Stimulated activated CD4-positive, alpha-beta T cell treated with anti-CD3 and anti-CD28 coated beads, Interleukin-4, amount 100 ng/mL, for 1 hour (primary cell): Measurements from ENCODE around the gene DCC.
"Not testable (repeated sequence)": the region's sequence is repeated elsewhere in the genome, so short reads cannot be mapped to it uniquely, and the experiment has no call there.

ENCODE experiments used
- DNase-seq: peaks from one replicate; pipeline ENCODE4 v3.0.0-alpha.2; 2020

Gene DCC

DNA sequence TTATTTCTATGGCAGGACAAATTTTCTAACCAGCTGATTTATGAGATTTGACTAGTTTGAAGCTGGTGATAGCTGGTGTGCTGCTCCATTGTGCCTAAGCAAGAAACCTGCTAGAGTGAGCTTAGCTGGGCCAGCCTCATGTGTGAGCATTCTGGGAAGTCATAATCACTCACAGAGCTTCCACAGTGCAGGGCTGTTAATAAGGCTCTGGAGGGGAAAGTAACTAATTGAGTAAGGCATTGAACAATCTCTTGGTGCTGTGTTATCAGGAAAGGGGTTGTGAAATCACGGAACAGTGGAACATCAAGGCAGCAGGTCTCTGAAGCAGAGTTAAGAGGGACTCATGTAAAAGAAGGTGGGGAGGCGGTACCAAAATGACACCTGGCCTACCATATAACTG, 1111.9 kb downstream of the DCC start:
- no peak for DNase-seq

DNA sequence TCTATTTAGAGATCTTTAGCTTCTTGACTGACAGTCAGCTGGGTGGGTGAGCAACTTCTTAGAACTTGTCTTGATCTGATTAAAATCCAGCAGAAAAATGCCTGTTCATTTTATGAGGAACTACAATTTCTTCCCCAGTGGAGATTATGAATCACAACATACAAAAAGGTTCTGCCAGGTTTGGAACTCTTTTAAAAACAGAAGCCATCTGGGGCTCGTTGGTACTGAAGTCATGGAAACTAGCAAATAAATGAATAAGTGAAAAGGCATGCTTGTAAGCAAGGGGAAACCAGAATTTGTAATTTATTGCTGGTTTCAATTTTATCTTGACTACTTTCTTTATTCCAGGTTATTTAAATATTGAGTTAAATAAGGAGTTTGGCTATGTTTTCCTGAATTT, 1117.1 kb downstream of the DCC start:
- no peak for DNase-seq

DNA sequence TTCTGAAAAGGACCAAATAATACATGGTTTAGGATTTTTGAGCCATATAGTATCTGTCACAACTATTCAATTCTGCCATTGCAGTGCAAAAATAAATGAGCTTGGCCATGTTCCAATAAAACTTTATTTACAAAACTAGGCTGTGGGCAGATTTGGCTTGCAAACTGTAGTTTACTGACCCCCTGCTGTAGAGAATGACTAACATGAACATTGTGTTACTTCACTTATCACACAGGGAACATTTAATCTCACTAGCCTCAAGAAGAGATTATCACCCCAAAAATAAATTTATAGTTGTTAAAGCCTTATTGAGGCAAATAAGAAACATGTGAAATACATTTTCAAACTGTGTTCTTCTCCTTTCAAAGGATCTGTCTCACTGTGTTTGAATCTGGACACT, 1118.3 kb downstream of the DCC start:
- no peak for DNase-seq

DNA sequence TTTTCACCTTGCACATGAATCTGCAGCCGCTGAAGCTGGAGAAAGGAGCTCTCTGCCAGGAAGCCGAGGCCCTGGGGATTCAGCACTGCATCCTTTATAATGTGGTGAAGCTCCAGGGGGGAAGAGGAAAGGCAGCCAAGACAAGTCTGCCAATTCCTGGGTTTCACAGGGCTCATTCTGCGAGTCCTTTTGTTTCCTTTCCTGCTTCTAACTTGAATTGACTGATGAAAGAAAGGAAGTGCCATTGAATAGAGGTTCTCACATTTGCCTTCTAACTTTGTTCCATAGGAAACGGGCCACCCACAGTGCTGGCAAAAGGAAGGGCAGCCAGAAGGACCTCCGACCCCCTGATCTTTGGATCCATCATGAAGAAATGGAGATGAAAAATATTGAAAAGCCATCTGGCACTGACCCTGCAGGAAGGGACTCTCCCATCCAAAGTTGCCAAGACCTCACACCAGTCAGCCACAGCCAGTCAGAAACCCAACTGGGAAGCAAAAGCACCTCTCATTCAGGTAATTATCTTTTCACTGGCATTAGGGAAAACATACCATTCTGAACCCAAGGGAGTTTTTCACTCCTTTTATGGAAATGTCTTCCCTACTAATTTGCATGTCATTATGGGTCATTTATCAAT, 1119.1 kb downstream of the DCC start:
- no peak for DNase-seq

DNA sequence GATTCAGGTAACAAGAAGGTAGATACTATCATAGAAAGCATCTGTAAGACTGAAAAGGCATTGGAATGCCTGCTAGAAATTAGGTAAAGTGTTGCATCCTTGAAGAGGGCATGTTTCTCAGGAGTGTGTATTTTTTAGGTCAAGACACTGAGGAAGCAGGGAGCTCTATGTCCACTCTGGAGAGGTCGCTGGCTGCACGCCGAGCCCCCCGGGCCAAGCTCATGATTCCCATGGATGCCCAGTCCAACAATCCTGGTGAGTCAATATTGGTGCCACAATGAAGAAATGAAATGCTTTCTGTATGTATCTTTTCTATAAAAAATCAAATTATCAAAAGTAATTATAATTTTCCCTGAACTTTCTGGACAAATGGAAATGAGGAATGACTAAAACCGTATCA, 1127.8 kb downstream of the DCC start:
- no peak for DNase-seq

DNA sequence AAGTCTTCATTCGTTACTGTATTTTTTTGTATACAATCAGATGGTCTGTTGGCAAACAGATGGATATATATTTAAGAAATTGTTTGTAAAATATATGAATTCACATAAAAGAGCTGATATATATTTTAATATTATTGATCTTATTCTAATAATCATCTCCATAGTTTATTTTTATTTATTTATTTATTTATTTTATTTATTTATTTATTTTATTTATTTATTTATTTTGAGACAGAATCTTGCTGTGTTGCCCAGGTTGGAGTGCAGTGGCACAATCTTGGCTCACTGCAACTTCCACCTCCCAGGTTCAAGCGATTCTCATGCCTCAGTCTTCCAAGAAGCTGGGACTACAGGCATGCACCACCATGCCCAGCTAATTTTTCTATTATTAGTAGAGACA, 1128.2 kb downstream of the DCC start:
- not testable (repeated sequence) for DNase-seq

DNA sequence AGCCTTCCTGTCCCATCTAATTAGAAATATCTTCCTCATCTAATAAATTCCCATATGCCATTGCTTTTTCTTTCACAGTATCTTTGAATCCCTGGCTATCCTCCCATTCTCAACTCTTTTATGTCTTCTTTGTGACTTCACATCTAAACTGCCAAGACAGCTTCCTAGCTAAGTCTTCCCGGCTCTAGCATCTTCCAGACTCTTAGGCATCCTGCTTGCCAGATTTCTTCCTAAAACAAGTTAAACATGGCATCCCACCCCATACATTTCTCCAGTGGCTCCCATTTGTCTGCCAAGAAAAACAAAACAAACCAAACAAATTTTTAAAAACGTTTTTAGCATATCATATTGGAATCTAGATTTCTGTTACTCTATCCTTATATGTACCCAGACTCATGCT, 1132.5 kb downstream of the DCC start:
- DNase-seq, result no peak

DNA sequence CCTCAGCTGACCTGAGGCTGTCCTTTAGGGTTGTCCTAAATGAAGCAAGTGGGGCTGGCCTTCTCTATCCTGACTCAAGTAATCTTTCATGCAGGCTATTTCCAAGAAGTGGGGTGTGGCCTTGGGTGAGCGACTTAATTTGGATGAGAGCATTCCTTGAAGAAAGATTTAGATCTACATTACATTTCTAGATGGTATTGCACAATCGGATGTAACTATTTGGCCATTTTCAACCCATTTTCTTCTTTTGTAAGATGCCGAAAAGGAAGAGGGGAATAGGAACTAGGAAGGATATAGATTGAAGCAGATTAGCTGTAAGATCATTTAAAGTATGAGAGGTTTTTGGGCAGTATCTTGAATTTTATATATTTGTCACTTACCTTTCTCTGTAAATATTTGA, 1138.2 kb downstream of the DCC start:
- no peak for DNase-seq

DNA sequence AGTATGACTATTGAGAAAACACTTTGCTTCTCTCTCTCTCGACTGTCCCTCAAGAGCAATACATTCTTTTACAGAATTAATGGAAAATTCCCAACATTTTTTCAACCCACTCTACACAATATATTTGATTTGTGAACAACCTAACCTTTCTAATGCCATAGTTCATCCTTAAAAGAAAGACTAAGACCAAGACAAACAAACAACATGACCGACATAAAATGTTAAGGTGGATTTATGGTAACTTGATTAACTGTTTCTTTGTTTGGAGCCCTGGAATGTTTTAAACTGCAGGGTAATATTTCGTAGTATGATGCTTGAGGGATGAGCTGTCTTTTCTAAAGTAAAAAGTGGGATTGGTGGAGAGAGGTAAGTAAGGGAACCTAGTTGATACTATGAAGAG, 1146.3 kb downstream of the DCC start:
- no peak for DNase-seq

DNA sequence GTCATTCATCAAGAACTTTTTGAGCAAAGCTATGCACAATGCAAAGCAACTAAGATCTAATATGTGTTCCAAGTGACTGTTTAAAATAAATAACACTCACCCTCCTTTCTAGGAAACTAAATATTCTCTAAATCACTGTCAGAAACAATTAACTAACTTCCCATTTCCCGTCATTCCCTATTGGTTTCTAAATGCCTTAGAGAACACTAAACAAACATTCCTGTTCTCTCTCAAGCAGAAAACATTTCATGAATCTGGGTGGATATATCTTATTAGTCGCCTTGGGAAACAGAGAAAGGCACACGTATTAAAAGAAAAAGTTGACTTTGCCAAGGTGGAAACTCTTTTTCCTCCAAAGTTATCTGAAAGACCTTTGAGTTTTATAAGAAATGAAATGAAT, 1149.3 kb downstream of the DCC start:
- DNase-seq, result no peak

DNA sequence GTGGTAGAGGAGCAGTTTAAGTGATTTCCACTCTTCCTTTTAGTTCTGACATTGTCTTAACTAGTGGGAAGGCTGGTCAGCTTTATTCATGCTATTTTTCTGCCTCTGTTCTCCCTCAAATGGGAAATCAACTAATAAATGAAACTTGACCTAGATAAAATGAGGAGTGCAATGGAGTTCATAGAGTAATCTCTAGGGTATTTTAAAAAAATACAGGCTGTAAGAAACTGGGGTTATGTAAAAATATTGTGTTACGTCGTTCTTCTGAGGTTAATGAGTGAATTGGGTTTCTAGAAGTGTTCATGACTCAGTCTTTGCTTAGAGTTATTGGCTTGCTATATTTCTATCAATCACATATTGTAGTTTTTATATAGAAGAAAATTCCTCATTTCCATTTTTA, 1150.0 kb downstream of the DCC start:
- no peak for DNase-seq

DNA sequence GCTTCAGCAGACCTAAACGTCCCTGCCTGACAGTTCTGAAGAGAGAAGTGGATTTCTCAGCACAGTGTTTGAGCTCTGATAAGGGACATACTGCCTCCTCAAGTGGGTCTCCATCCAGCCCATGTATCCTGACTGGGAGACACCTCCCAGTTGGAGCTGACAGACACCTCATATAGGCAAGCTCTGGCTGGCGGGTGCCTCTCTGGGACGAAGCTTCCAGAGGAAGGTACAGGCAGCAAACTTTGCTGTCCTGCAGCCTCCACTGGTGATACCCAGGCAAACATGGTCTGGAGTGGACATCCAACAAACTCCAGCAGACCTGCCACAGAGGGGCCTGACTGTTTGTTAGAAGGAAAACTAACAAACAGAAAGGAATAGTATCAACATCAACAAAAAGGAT, 1156.0 kb downstream of the DCC start:
- DNase-seq, result no peak

DNA sequence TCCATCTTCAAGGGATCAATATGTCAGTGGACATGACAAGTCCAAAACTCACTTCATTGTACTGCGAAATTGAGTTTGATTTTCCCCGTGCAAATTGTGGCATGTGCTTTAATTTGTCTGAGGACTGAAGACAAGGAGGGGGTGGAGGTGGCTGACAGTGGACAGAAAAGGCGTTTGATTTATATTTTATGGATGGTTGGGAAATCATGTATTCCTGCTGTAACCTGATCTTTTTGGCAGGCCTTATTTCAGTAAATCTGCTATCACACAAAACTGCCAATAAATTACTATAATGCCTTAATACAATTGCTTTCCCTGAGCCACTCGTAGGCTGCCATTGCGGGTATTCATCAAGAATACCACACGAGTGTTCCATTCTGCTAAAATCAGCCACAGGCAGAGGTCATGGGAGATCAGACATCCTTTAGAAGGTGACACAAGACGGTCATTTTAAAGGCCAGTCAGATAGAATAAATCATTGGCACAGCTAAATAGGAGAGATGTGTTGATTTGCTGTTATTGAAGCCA, 1164.0 kb downstream of the DCC start:
- no peak for DNase-seq

DNA sequence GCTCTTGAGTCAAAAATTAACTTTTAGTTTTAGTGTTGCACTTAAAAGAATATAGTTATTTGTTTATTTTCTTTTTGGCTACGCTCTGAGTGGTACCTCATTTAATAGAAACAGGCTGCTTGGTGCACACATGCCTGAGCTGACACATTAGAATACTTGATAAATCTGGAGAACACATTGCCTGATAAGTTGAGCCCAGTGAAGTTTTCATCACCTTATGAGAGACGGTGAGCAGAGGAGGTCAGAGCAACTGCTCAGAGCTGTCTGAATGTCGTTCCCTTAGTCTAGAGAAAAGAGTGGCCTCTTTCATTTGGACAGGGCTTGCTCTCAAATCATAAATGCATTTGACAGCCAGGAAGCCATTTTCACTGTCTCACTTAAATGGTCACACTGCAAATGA, 1168.5 kb downstream of the DCC start:
- no peak for DNase-seq

DNA sequence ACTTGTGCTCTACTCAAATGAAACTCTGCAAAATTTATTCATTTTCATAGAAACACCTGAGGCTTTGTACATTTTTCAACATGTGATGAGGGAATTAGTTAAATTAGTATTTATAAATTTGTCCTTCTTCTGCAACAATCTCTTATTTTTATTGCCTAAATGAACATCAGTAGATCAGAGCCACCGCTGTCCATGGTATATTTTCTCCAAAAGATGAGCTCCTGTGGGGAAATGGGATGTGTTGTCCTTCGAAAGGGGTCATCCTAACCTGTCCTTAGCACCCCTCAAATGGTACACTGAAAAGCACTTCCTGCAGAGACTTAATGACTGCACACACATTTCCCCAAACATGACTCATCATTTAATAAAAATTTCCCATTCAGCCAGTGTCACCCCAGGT, 1169.9 kb downstream of the DCC start:
- no peak for DNase-seq

DNA sequence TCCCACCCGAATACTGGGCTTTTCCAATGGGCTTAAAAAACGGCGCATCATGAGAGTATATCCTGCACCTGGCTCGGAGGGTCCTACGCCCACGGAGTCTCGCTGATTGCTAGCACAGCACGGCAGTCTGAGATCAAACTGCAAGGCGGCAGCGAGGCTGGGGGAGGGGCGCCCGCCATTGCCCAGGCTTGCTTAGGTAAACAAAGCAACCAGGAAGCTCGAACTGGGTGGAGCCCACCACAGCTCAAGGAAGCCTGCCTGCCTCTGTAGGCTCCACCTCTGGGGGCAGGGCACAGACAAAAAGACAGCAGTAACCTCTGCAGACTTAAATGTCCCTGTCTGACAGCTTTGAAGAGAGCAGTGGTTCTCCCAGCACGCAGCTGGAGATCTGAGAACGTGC, 1171.7 kb downstream of the DCC start:
- not testable (repeated sequence) for DNase-seq

DNA sequence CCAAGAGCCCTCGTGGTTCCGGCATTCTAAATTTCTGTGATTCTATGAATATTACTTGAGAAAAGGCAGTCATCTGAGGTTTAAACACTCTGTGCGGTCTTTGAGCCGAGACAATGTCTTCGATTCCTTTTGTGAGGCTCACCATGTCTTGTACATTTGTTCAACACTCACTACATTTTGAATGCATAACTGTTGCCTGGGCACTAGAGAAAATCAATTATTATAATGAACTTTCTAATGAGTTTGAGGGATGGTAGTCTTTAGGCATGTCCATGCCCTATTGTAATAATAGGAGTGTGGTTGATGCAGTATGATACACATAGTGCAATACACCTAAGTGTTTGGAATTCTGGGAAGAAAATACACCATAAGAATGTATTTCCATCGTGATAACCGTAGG, 1181.1 kb downstream of the DCC start:
- no peak for DNase-seq

DNA sequence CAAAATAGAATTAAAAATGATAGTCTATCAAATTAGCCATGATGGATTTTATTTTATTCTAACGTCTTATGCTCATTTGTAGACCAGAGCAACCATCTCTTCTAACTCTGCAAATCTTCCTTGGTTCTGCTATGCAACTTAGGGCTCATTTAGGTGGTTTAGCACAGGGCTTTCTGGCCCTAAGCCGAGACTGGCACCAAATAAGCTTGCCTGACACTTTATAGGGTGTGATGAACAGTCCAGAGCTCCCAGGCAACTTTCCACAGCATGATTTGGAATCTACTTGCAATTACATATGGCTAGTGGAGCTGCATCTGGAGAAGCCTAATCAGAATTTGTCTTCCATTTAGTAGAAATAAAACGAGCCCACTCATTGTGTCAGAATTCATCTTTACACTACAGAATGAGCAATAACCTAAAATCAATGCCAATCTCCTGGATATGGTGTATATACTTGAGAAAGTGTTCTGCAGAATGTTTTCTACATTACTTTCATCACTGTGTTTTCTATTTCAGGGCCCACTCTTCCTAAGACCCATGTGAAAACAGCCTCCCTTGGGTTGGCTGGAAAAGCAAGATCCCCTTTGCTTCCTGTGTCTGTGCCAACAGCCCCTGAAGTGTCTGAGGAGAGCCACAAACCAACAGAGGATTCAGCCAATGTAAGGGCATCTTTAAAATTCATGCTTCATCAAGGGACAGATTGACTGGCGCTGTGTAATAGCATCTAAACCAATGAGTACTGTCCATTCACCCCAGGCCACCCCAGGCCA, 1186.3 kb downstream of the DCC start:
- DNase-seq, result no peak

DNA sequence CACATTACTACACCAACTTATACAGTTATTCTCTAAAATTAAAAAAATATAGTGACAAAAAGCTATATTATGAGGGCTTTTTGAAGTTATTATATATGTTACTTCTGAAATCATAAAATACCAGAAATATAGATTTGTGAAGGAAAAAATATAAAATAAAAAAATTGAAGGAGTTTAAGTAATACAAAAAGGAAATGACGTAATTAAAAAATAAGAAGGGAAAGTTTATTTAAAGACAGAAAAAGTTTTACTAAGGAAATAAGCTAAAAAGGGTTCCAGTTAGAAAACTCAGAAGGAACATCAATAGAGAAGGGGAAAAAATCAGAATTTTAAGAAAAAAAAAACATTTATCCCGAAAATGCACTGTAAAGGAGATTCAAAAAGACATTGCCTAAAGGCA, 1187.4 kb downstream of the DCC start:
- no peak for DNase-seq

DNA sequence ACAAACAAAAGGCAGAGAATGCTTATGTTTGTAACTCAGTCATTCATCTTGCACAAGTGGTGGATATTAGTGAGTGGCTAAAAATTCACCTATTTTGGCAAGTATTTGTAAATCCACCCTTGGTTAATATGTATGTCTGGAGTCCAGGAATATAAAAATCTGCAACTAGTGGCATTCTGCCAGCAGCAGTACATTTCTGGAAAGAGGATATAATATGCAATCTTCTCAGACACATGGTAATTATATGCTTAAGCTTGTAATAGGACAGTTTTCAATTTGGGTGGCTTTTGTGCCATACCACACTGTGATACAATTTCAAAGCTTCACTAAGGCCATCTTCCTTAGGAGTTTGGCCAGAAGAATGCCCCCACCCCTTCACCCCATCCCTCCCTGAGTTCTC, 1191.2 kb downstream of the DCC start:
- DNase-seq, result no peak

DNA sequence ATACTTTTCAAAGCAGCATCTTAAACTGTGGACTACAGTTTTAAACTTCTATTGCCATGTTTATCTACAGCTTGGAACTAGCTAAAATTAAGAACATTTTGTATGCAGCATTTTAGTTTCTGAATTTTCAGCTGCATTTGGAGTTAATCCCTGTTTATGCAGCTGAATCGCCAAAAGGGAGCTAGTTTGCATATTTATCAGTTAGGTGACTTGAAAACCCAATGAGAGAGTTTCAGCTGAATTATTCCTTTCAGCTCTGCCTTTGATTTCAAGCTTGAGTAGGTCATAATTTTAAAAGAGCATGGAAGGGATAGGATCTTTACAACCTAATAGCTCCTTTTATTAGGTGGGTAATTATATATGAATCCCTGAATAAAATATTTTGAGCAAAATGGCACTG, 1191.9 kb downstream of the DCC start:
- DNase-seq, result no peak

DNA sequence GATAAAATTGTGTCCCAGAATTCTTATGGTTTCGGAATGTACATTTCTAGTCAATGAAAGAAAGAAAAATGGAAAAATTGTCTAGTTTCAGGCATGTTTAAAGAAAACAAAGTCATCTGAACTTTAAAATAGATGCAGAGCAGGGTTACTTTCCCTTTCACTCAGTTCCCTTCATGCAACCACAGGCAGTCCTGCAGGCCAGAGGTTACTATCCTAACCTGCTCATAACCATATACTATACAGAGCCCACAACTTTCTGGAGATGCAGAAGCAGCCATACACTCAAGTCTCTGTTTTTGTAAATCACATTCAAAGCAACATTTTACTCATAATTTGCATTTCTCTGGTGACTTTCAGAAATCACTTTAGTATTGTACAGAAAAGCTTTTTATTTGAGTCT, 1194.2 kb downstream of the DCC start:
- DNase-seq, result no peak

DNA sequence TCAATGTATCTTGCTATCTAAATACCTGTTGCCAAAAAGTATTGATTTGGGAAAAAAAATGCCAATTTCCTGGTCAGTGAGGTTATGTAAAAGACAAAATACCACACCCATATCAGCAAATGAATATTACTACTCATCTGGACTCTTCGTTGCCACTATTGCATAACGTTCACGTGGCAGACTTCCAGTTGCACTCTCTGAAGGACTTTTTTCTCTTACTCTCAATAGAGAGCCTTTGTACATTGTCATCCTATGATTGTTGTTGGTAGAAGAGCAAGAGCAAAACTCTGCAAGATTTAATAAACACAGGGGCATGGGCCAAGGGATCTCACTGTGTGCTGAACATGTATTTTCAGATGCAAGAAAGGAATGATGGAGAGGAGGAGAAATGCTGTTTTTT, 1194.7 kb downstream of the DCC start:
- no peak for DNase-seq

DNA sequence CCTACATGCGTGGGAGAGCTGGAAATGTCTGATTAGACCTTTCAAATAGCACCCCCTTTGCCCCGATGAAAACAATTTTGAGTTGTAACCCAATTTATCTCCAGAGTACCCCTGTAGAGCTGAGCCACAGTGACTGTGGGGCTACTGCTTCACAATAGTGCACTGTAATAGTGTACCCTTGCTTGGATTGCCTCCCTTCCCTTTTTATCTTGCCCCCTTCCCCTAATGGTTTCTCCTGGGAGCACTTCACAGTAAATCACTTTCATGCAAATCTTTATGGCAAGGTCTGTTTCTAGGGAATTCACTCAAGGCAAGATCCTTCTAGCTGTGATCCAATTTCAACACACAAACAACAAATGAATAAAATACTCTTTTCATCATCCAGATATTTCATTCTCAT, 1196.9 kb downstream of the DCC start:
- DNase-seq, result no peak

DNA sequence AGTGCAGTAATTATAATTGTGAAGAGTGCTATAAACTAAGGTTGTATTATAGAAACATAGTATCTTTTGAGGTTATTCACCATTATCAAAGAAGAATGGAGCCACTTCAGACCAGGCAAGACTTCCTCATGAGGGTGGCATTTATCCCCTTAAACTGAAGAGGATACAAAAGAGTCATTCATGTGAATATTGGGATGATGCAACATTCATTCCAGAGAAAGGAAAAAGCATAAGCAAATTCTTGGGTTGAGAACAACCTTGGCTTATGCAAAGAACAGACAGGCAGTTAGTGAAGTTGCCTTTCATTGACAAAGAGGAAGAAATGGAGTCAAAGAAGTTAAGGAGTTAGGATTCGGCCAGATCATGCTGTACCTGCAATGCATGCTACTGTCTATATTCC, 1201.9 kb downstream of the DCC start:
- DNase-seq, result no peak
